ENCODE data around the gene GAS2L1.

GAS2L1 gene

DNA sequence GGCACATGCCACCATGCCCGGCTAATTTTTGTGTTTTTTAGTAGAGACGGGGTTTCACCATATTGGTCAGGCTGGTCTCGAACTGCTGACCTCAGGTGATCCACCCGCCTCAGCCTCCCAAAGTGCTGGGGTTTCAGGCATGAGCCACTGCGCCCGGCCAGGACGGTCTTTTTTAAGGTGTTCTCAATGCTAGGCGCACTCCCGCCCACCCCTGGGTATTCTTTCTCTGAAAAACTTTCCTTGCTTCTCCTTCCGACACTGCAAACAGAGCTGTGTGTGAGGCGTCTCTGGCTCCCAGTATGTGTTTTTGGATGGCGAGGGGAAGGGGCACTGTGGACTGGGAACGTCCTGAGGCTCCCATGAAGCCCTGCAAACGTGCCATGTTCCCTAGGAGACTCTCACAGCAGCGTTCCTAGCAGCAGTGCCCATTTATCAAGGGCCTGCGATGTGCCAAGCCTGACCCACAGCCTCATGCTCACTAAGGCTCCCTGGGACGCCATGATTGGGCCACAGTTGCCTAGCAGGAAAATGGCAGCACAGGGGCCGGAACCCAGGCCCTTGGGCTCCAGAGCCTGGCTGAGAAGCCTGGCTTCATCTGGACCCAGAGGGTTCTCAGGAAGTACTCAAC lies 11.5 kb downstream of the GAS2L1 start:
- in situ Hi-C loops (cut with MboI; ENCODE audit: low pct_unique_long_range_greater_than_20kb, low sequenced_read_pairs) = no loop called here

DNA sequence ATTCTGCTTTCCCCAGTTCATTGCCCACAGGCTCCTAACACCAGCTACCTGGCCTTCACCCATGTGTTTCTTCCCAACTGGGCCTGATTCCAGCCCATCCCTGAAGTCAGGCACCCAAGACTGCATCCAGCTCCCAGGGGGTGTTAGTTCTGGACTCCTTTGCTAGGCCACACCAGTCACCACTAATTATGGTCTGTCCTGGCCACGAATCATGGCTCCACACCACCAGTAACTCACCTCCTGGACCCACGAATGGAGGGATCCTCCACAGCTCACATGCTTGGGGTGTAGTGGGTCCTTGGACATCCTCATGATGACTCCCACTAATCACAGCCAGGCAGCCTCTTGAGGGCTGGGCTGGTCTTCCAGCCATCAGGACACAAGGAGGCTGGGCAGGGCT lies 12.6 kb downstream of the GAS2L1 start:
- no peak for DNase-seq
- in situ Hi-C loops (cut with MboI; ENCODE audit: low pct_unique_long_range_greater_than_20kb, low sequenced_read_pairs) = no loop called here

More for the DNA sequence above, 11.5 kb downstream of the GAS2L1 start:
- DNase-seq = no peak

DNA sequence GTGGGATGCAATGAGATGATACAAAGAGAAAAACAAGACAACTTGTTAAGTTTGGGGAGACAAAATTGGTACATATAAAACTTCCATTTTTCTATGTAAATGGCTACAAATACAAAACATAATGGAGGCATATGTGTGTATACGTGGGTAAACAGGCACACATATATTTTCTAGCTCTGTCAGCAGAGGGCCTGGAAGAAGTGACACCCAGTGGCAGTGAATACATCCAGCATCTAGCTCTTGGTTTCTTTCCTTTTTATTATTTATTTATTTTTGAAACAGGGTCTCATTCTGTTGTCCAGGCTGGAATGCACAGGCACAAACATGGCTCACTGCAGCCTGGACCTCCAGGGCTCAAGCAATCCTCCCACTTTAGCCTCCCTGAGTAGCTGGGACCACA lies 14.1 kb downstream of the GAS2L1 start:
- no peak for DNase-seq
- in situ Hi-C loops (cut with MboI; ENCODE audit: low pct_unique_long_range_greater_than_20kb, low sequenced_read_pairs) = no loop called here

DNA sequence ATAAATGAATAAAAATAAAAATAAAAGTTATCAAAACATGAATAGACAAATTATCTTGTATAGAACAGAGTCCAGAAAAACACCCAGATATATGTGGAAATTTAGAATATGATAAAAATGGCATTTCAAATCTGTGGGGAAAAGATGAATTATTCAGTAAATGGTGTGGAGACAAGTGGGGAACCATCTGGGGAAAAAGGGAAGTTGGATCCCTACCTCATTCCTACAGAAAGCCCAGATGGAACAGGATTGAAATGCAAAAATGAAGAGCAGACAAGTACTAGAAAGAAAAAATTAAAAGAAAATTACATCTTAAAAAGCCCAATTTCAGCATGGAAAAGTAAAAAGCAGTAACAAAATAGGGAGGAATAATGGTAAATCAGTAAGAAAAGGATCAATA lies 17.2 kb downstream of the GAS2L1 start:
- in situ Hi-C loops (cut with MboI; ENCODE audit: low pct_unique_long_range_greater_than_20kb, low sequenced_read_pairs) = no loop called here
- no peak for DNase-seq

DNA sequence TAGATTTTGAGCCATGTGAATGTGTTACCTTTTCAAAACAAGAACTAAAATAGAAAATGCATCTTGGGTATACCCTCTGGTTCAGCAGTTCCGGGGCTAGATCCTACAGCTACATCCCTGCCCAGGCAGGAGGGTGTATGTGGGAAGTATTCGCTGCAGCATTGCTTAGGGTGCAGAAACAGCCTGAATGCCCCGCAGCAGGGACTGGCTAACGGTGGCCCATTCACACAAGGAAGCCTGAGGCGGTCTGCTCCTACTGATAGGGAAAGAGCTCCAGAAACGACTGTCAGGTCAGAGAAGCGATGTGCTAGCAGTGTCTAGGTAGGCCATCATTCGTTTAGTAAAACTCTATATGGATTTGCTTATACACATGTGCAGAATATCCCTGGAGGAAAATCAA lies 18.9 kb downstream of the GAS2L1 start:
- in situ Hi-C loops (cut with MboI; ENCODE audit: low pct_unique_long_range_greater_than_20kb, low sequenced_read_pairs) = no loop called here
- DNase-seq = no peak

DNA sequence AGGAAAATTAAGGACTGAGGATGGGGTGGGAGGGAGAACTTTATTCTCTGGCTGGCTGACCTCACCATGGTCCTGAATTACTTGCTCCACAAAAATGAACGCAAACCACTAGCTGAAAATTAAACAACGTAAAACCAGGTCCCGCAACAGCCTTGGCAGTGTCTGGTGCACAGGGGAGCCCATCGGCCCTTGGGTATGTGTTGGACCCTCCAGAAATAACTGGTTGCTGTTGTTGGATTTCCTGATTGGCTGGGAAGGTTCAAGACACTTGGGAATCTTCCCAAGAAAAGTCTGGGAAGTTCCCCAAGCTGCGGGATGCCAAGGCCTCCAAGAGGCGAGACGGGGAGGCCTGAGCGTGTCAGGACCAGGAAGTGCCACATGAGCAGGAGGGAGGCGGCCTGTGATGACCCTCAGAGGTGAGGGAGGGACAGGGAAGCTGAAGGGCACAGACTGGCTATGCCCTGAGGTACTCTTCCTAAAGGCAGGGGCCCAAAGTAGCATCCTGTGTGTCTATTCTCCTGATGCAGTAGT lies 19.4 kb downstream of the GAS2L1 start:
- in situ Hi-C loops (cut with MboI; ENCODE audit: low pct_unique_long_range_greater_than_20kb, low sequenced_read_pairs) = no loop called here
- DNase-seq = no peak

DNA sequence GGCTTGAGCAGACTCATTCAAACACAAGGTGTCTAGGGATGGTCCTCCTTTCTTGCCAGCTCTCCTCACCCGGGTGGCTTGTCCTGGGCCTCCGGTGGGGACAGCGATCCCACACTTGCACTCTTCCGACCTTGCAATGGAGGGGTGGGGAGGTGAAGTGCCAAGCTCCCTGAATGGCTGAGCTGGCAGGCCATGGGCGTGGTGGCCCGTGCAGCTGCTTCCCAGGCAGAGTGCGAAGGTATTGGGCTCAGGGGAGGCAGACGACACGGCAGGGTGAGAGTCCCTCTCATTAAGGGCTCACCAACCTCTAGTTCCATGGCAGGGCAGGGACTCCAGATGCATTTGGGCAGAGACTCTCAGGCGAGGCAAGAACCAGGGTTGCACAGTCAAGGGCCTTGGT lies 20.0 kb downstream of the GAS2L1 start:
- DNase-seq = no peak
- in situ Hi-C loops (cut with MboI; ENCODE audit: low pct_unique_long_range_greater_than_20kb, low sequenced_read_pairs) = no loop called here

DNA sequence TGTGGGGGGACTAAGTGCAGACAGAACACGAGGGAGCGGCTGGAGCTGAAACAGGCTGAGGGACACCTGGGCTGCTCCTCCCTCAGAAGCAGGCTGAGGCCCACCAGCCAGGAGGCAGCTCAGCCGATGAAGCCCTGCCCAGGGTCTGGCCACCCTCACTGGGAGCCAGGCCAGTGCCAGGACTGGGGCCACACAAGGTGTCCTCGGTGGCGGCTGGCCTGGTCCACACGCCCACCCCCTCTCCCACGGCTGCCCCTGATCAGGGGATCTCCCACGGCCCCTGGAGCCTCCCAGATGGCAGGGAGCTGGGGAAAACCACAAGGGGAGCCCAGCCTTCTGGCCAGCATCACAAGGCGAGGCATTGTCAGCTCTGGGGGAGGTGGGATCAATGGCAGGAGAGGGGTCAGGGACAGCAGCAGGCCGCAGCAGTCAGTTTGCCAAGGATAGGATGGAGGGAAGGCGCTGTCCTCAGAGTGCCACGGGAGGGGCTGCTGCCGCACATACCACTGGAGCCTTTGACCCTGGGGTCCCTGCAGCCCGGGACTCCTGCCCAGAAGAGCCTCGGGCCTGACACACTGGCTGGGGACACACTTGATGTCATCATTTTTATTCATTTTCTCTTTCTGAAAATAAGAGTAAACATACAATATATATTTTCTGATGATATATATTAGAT lies 20.8 kb downstream of the GAS2L1 start:
- DNase-seq = no peak
- in situ Hi-C loops (cut with MboI; ENCODE audit: low pct_unique_long_range_greater_than_20kb, low sequenced_read_pairs) = no loop called here

DNA sequence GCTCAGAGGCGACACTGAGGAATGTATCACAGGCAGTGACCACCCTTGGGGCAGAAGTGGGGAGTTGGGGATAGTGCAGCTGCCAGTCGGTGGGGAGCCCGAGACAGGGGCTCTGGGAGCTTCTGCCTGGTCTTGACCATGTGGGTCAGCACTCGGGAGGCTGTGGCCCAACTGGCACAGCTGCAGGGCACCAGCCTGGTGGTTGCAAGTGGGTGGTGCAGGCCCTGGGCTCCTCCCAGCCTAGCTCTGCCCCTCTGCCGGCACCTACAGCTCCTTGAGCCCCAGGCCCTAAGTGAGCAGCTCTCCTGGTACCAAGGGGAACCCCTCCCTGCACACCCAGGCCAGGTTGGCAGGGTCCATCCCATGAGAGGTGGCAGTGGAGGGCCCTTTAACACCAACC lies 21.6 kb downstream of the GAS2L1 start:
- in situ Hi-C loops (cut with MboI; ENCODE audit: low pct_unique_long_range_greater_than_20kb, low sequenced_read_pairs) = no loop called here
- no peak for DNase-seq

DNA sequence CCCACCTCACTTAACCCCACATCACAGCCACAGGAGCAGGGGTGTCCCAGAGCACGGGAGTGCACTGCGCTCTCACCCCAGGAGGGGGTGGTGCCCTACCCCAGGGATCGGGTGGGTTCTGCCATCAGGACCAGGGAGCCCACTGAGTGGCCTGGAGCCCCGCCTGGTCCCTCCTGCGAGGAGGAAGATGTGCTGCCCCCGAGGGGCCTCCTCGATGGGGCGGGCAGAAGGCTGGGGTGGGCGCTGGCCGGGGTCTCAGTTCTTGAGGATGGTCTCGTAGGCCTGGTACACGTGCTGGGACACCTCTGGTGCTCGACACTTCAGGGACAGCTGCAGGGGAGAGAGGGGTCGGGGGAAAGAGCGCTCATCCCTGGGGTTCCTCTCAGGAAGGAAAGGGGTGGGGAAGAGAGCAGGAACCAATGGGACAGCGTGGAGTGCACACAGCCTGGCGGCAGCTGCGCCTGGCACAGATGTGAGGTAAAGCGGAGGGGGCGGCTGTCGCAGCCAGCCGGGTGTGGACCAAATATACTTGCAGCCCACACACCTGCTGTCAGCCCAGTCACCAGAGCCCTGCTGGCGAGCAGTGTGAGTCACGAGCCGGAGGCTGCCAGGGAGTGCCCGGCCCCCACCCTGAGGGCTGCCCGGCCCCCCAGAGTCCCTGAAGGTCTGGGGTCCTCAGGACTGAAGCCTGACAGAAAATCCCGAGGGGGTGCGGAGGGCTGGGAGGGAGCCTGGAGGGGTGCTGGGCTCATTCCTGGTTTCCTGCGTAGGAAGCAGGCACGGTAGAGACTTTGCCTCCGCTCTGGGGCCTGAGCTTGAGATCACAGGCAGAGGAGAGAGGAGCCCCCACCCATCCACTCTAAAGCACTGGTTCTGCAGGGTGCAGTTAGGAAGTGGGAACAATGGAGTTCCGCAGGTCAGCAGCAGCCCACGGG lies 22.4 kb downstream of the GAS2L1 start:
- in situ Hi-C loops (cut with MboI; ENCODE audit: low pct_unique_long_range_greater_than_20kb, low sequenced_read_pairs) = no loop called here
- no peak for DNase-seq

DNA sequence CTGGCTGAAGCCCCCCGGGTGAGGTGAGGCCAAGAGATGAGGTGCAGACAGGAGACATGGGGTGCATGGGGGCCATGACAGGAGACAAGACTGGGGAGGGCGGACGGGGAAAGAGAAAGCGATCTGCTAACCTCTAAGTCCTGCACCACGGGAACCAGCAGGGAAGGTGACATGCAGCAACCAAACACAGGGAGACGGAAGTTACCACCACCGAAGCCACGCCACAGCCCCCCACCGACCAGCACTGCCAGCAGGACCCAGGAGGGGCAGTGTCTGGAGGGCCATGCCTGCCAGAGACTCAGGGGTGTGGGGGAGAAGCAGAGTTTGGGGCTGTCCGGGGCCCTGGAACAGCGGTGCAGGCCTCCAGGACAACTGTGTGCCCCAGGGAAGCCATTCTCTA lies 23.1 kb downstream of the GAS2L1 start:
- in situ Hi-C loops (cut with MboI; ENCODE audit: low pct_unique_long_range_greater_than_20kb, low sequenced_read_pairs) = no loop called here
- DNase-seq = no peak

DNA sequence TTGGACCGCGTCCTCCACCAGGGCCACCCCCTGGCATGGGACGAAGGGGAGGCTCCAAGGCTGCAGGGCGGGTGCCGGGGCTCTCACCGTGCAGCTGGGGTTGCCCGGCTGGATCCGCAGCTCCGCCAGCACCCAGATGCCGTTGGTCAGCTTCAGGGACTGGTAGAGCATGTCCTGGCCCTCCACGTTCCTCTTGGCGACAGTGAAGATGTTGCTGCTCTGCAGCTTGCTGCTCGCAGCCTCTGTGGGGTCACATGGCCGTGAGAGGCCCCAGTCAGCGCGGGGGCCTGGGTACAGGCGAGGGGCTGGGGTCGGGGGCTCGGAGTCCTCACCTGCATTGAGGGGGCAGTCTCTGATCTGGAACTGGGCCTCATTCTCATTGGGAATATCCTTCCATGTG lies 23.8 kb downstream of the GAS2L1 start:
- in situ Hi-C loops (cut with MboI; ENCODE audit: low pct_unique_long_range_greater_than_20kb, low sequenced_read_pairs) = no loop called here
- DNase-seq = no peak

DNA sequence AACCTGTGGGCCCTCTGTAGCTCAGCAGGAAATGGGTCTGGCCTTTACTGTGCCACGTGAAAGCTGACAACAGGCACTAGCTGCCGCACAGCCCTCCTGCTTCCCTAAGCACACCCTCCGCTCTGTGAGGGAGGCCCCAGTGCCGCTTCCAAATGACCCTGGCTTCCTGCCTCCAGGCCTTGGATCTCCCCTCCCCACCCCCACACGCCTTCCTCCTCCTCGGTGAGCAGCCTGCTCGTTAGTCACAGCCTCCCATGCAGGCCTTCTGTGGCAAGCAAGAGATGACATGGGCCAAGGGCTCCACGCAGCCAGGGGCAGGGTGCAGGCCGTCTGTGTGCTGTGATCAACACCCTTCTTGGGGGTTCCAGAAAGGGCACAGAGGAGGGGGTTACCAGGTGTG lies 24.3 kb downstream of the GAS2L1 start:
- DNase-seq = no peak
- in situ Hi-C loops (cut with MboI; ENCODE audit: low pct_unique_long_range_greater_than_20kb, low sequenced_read_pairs) = no loop called here

DNA sequence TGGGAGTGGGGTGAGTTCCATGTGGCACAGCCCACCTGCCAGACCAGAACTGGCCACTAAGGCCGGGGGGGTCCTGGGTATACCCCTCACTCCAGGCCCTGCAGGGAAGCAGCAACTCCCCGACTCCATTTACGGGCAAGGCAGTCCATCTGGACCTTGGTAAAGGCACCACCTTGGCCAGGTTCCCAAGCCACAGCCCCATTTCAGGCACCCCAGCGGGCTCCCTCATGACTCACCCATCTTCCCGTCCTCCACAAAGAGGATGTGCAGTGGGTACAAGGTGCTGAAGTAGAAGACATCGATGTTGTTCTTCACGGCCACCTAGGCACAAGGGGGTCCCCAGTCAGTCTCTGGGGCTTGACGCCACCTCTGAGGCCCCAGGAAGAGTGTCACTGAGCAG lies 24.8 kb downstream of the GAS2L1 start:
- no peak for DNase-seq
- in situ Hi-C loops (cut with MboI; ENCODE audit: low pct_unique_long_range_greater_than_20kb, low sequenced_read_pairs) = no loop called here

DNA sequence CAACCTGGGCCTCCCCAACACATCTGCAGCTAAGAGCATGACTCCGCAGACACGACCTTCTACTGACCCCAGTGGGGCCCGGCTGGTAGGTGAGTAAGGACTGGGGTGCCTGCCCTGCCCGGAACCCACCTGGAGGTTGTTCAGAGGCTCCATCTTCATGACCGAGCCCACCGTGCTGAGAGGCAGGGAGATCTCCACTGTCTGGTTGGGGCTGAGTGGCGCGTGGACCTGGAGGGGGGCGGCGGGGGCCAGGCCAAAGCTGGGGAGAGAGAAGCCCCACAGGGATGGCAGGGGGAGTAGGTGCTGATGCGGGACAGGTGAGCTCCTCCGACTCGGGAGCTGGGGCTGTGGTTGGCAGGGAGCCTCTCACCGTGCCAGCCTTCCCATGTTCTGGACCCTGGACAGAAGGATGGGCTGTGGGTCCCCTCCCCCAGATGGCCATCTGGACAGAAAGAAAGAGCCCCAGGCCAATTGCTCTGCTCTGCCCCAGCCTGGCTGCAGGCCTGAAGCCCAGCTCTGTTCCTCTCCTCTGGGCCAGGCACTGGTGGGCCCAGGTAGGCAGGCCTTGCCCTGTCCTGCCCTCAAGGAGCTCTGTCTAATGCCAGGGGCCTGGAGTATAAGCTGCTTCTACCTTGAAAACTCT lies 25.3 kb downstream of the GAS2L1 start:
- in situ Hi-C loops (cut with MboI; ENCODE audit: low pct_unique_long_range_greater_than_20kb, low sequenced_read_pairs) = no loop called here
- no peak for DNase-seq

DNA sequence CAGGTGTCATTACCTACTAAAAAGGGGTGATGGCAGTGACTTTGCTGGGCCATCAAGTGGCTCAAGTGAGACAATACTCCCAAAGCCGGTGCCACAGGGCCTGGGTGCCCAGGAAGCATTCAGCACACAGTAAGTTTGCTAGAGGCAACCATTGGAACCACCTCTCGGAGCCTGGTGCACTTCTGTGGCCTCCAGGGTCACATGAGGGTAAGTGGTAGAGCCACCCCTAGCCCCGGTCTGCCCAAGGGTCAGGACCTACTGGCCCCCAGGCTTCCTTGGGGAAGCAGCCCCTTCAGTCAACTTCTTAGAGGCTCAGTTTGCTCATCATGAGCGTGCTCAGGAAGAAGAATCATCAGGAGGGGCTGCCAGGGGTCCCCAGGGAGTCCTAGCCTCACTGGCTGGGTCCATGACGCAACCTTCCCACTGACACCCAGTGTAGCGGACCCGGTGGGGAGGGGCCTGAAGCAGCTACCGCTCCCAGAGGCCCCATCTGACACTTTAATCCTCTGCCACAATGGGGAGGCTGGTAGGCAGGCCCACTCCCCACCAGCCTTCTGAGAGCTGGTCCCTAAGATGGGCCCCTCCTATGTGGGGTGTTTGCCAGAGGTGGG lies 26.5 kb downstream of the GAS2L1 start:
- in situ Hi-C loops (cut with MboI; ENCODE audit: low pct_unique_long_range_greater_than_20kb, low sequenced_read_pairs) = no loop called here
- DNase-seq = no peak

DNA sequence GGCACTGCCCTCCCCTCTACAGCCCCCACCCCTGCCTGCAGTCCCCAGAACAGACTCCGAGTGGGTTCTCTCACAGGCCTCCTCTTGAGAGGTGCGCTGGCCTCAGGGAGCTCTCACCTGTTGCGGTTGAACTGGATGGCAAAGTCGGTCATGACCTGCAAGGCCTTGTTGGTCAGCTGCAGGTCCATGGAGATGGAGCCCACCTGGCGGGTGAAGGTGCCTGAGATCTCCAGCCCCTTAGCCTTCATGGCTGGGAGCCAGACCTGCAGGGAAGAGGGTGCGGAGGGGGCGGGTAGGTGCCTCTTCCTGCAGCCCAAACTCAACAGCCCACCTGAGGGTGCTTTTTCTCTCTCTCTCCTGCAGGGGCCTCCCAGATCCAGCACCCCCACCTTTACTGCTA lies 27.7 kb downstream of the GAS2L1 start:
- in situ Hi-C loops (cut with MboI; ENCODE audit: low pct_unique_long_range_greater_than_20kb, low sequenced_read_pairs) = no loop called here
- DNase-seq = no peak

DNA sequence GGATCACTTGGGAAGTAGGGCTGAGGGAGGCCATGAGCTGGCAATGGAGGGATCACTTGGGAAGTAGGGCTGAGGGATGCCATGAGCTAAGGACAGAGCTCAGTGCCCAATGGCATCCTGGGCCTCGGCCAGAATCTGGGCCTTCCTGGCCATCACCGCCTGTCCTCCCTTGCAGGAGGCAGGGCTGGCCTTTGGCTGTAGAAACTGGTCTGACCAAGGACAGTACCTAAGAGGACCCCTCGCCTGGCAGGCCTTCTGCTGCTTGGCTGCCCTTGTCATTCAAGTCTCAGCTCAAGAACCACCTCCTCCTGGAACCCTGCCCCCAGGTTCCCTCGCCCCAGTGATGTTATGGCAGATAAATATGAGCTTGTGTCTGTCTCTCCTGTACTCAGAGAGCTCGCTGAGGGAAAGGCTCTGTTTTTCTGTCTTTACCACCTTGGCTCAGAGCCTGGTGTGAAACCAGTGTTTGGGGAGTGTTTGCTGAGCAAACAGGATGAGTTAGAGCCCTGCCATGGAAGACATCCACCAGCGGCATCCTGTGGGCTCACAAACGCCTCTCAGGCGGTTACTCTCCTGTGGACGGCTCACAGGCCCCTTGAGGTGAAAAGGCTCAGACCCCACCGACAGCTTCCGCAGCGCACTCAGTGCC lies 28.4 kb downstream of the GAS2L1 start:
- no peak for DNase-seq
- in situ Hi-C loops (cut with MboI; ENCODE audit: low pct_unique_long_range_greater_than_20kb, low sequenced_read_pairs) = no loop called here

DNA sequence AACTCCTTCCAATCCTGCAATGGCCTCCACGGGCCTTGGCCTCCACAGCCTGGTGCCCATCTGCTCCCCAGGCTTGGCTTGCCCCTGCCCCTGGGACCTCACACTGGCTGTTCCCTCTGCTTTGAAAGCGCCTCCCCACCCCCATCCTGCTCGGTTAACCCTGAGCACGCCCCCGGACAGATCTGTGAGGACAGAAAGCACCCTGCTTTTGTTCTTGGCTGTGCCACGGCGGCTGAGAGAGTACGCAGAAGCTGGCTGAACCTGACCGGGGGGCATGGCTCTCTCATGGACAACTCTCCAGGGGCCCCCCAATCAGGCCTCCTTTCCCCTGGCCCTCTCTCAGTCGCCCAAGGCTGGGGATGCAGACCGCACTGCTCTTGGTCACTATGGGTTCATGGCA lies 29.2 kb downstream of the GAS2L1 start:
- in situ Hi-C loops (cut with MboI; ENCODE audit: low pct_unique_long_range_greater_than_20kb, low sequenced_read_pairs) = no loop called here
- no peak for DNase-seq
